Ishikawa (cell line): Measurements from ENCODE around the gene NUP133.

ENCODE experiments used
- EGR1 ChIP-seq: IDR thresholded peaks from 2 replicates; pipeline ENCODE4 v1.6.1; 2012
- EP300 ChIP-seq: IDR thresholded peaks from 2 replicates; pipeline ENCODE4 v1.6.1; 2012; ENCODE audit warnings: borderline replicate concordance
- MAX ChIP-seq: IDR thresholded peaks from 2 replicates; pipeline ENCODE4 v1.6.1; 2012
- NFIC ChIP-seq: IDR thresholded peaks from 2 replicates; pipeline ENCODE4 v1.6.1; 2012
- RAD21 ChIP-seq: IDR thresholded peaks from 2 replicates; pipeline ENCODE4 v1.6.1; 2012; ENCODE audit warnings: low read depth
- REST ChIP-seq: IDR thresholded peaks from 2 replicates; pipeline ENCODE4 v1.6.1; 2012; ENCODE audit warnings: low read depth, mild to moderate bottlenecking
- TAF1 ChIP-seq: IDR thresholded peaks from 2 replicates; pipeline ENCODE4 v1.6.1; 2012; ENCODE audit warnings: low read depth, mild to moderate bottlenecking
- TCF12 ChIP-seq: IDR thresholded peaks from 2 replicates; pipeline ENCODE4 v1.6.1; 2012; ENCODE audit warnings: low read depth
- USF1 ChIP-seq: IDR thresholded peaks from 2 replicates; pipeline ENCODE4 v1.6.1; 2012

- TF ChIP-seq MAX: no peak
- no peak for TF ChIP-seq REST
- TF ChIP-seq EP300: no peak
- no peak for TF ChIP-seq RAD21
- no peak for TF ChIP-seq EGR1
- TF ChIP-seq TAF1: no peak
- no peak for TF ChIP-seq USF1
- no peak for TF ChIP-seq NFIC
- no peak for TF ChIP-seq TCF12
Measured at GRCh38 chr1:229409616-229410369, 98.3 kb downstream of the NUP133 start.
